Stimulated activated naive CD8-positive, alpha-beta T cell treated with anti-CD3 and anti-CD28 coated beads, Interleukin-15, Interleukin-2, amounts not matched to agents 100 ng/mL and 50 ng/mL, for 24 hours (primary cell): Measurements from ENCODE around the gene CDK19.

Source experiments
- H3K27ac Mint-ChIP-seq: one replicate; pipeline ENCODE4 v1.8.0; 2021; ENCODE audit warnings: mild to moderate bottlenecking, mixed read lengths
- H3K27me3 Mint-ChIP-seq: one replicate; pipeline ENCODE4 v1.8.0; 2021; ENCODE audit warnings: mixed read lengths
- H3K36me3 Mint-ChIP-seq: one replicate; pipeline ENCODE4 v1.8.0; 2021; ENCODE audit warnings: low read depth, mixed read lengths
- H3K4me1 Mint-ChIP-seq: one replicate; pipeline ENCODE4 v1.8.0; 2021; ENCODE audit warnings: low read depth, mixed read lengths
- H3K4me3 Mint-ChIP-seq: one replicate; pipeline ENCODE4 v1.8.0; 2021; ENCODE audit warnings: mild to moderate bottlenecking, mixed read lengths
- H3K9me3 Mint-ChIP-seq: one replicate; pipeline ENCODE4 v1.8.0; 2021; ENCODE audit warnings: mixed read lengths

CDK19 gene

DNA sequence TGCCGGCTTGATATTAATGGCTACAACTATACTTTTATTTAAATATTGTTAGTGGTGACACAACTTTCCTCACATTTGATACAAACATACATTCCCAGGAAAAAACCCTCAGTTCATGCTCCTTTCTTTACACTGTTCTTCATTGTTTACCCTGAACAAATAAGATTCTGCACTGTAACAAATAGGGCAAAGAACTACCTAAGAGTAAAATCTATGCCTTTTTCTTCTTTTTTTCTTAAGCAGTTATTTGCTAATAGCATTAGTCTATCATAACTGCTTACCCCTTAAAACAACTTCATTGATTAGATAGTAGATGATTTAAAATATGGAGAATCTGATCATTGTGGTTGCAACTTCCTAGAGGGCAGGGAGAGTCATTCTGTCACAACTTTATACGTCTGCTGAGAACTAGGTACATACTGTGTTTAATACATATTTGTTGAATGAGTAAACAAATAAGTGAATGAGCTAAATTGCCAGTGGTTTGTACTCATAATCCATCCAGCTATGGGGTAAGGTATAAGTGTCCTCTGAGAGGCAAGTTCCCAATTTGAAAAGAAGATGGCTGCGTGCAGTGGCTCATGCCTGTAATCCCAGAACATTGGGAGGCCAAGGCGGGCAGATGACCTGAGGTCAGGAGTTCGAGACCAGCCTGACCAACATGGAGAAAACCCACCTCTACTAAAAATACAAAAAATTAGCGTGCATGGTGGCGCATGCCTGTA is 161.0 kb downstream of the CDK19 start:
- Mint-ChIP-seq H3K36me3 (no peaks in the 10 kb centered on the region), H3K27ac (no peak overlapping the region), H3K4me3 (no peak overlapping the region), H3K4me1 (no peaks in the 10 kb centered on the region), H3K27me3 (no peaks in the 10 kb centered on the region), H3K9me3 (no peaks in the 10 kb centered on the region)

DNA sequence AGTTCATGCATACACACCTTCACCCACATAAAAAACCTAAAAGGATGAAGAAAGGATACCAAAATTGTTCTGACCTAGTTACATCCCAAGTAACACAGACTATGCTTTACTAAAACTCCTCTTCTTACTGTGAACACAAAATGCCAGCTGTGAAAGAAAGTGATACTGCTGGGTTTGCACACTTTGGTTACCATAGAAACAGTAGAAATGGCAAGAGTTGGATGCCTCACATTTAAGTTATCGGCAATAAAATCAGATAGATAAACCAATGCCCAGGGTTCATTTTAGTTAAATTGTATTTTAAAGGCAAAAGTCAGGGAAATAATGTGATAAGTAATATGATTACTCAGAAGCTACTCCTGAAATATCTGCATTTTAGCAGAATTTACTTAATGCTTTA is 161.9 kb downstream of the CDK19 start:
- Mint-ChIP-seq H3K27me3 (no peaks in the 10 kb centered on the region), H3K4me1 (no peaks in the 10 kb centered on the region), H3K4me3 (no peak overlapping the region), H3K36me3 (no peaks in the 10 kb centered on the region), H3K27ac (no peak overlapping the region), H3K9me3 (no peaks in the 10 kb centered on the region)

GRCh38 chr6:110652520-110652919 is 162.7 kb downstream of the CDK19 start:
- Mint-ChIP-seq H3K4me3 (no peak overlapping the region), H3K4me1 (no peaks in the 10 kb centered on the region), H3K36me3 (no peaks in the 10 kb centered on the region), H3K27ac (no peak overlapping the region), H3K27me3 (no peaks in the 10 kb centered on the region), H3K9me3 (no peaks in the 10 kb centered on the region)

DNA sequence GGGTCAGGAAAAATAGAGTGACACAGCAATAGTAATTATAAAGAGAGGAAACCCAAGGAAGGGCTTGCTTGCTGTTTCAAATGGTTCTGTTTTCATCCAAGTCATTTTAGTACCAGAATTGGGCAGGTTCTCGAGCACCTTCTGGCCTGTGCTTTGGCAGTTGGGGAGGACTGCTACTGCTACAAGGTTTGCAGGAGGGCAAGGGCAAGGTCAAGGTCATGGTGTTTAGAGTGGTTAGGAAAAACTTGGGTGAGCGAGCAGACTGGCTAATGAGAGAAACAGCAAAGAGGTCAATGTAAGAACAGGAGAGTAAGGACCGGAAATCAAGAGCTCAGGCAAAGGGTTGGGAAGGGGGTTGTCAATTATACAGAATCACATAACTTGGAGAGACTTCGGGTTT is 164.5 kb downstream of the CDK19 start:
- no peaks in the 10 kb centered on the region for H3K27me3 Mint-ChIP-seq
- H3K4me3 Mint-ChIP-seq = no peak overlapping the region
- H3K27ac Mint-ChIP-seq = no peak overlapping the region
- H3K4me1 Mint-ChIP-seq = no peaks in the 10 kb centered on the region
- peaks cover 6% of the 10 kb centered on the region for H3K36me3 Mint-ChIP-seq
- no peaks in the 10 kb centered on the region for H3K9me3 Mint-ChIP-seq

- Mint-ChIP-seq H3K4me1 (no peaks in the 10 kb centered on the region), H3K9me3 (no peaks in the 10 kb centered on the region), H3K27ac (no peak overlapping the region), H3K27me3 (no peaks in the 10 kb centered on the region), H3K4me3 (no peak overlapping the region), H3K36me3 (peaks cover 13% of the 10 kb centered on the region)
These were observed 165.6 kb downstream of the CDK19 start for GRCh38 chr6:110649704-110650103.

DNA sequence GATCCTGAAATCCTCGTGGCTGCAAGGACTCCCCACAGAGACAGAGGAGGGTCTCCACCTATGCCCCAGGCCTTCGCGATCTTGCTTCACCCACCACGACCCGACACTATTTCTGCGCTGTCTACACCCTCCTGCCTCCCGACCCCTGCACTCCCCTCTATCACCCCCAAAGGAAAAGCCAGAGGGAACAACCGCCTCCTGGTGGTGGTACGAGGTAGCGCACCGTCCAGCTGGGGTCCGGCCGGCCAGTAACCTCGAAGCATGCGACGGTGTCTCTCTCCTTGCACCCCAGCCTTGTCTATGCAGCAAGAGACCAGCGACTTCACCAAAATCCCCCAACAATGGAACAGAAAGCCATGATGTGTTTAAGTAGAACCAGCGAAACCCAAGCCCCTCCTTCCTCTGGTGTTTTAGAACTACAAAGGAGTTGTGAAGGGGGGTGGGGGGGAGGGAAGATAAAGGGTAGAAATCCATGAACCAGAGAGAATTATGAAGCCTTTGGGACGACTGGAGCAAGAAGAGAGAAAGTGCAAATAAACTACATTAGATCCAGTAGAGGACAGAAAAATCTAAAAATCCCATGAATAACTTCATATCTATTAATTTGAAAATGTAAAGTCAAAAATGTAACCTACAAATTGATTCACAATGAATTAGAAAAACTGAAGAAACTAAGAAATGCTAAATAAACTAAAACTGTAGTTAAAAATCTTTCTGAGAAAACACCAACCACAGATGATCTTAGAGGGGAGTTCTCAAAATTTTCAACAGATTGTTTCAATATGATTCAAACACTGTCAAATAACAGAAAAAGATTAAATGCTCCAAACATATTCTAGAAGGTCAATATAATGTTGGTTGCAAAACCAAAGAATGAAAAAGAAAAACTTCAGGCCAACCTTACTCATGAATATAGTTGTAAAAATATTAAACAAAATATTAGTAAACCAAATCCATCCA is 168.0 kb downstream of the CDK19 start:
- Mint-ChIP-seq H3K27me3 (no peaks in the 10 kb centered on the region), H3K36me3 (peaks cover 13% of the 10 kb centered on the region), H3K4me1 (no peaks in the 10 kb centered on the region), H3K4me3 (no peak overlapping the region), H3K9me3 (no peaks in the 10 kb centered on the region), H3K27ac (no peak overlapping the region)

- no peaks in the 10 kb centered on the region for H3K27me3 Mint-ChIP-seq
- H3K27ac Mint-ChIP-seq = no peak overlapping the region
- peaks cover 16% of the 10 kb centered on the region for H3K36me3 Mint-ChIP-seq
- no peaks in the 10 kb centered on the region for H3K4me1 Mint-ChIP-seq
- no peak overlapping the region for H3K4me3 Mint-ChIP-seq
- H3K9me3 Mint-ChIP-seq = no peaks in the 10 kb centered on the region
These were observed 168.9 kb downstream of the CDK19 start for GRCh38 chr6:110646419-110646698.

- H3K27ac Mint-ChIP-seq = no peak overlapping the region
These were observed 169.4 kb downstream of the CDK19 start for GRCh38 chr6:110645685-110646418.

GRCh38 chr6:110643175-110643574 is 172.1 kb downstream of the CDK19 start:
- Mint-ChIP-seq H3K36me3 (peaks cover 21% of the 10 kb centered on the region), H3K4me1 (no peaks in the 10 kb centered on the region), H3K27me3 (no peaks in the 10 kb centered on the region)

More at GRCh38 chr6:110645685-110646418, 169.4 kb downstream of the CDK19 start:
- Mint-ChIP-seq H3K27me3 (no peaks in the 10 kb centered on the region), H3K4me3 (no peak overlapping the region), H3K9me3 (no peaks in the 10 kb centered on the region), H3K36me3 (peaks cover 20% of the 10 kb centered on the region), H3K4me1 (no peaks in the 10 kb centered on the region)

DNA sequence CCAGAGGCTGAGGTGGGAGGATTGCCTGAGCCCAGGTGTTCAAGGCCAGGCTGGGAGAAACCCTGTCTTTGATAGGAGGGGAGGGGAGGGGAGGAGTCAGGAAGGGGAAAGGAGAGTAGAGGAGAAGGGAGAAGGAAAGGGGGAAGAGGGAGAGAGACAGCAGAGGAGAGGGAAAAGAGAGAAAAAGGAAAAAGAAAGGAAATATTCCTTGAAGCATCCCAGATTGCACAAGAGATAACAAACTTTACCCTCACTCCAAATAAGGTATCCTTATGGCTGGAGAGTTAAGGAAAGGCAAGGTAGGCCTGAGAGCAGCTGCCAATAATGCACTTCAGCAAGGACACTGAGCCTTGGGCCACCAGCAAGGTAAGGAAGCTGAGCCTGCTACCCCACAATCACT is 172.6 kb downstream of the CDK19 start:
- no peak overlapping the region for H3K4me3 Mint-ChIP-seq
- no peak overlapping the region for H3K27ac Mint-ChIP-seq
- H3K9me3 Mint-ChIP-seq = no peaks in the 10 kb centered on the region
- H3K36me3 Mint-ChIP-seq = peaks cover 21% of the 10 kb centered on the region
- H3K27me3 Mint-ChIP-seq = no peaks in the 10 kb centered on the region
- no peaks in the 10 kb centered on the region for H3K4me1 Mint-ChIP-seq

More at GRCh38 chr6:110643175-110643574, 172.1 kb downstream of the CDK19 start:
- H3K27ac Mint-ChIP-seq = no peak overlapping the region
- H3K4me3 Mint-ChIP-seq = no peak overlapping the region
- no peaks in the 10 kb centered on the region for H3K9me3 Mint-ChIP-seq

DNA sequence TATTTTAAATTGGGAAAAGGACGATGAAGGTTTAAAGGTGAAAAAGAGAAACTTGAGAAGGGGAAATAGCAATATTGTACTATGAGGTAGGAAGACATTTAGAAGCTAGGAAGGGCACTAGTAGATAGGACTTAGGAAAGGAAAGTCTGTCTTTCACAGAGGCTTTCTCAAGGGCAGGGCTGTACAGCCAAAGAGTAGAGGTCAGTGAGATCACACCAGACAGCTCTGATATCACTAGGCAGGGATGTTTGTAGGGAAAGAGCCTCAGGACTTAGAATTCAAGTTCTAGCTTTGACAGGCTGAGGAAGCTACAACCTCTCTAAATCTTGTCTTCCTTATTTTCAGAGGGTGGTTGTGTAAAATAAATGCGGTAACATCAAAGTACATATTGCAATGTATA is 178.5 kb downstream of the CDK19 start:
- peaks cover 7% of the 10 kb centered on the region for H3K36me3 Mint-ChIP-seq
- no peaks in the 10 kb centered on the region for H3K27me3 Mint-ChIP-seq
- no peaks in the 10 kb centered on the region for H3K9me3 Mint-ChIP-seq
- no peak overlapping the region for H3K27ac Mint-ChIP-seq
- H3K4me3 Mint-ChIP-seq = no peak overlapping the region
- no peaks in the 10 kb centered on the region for H3K4me1 Mint-ChIP-seq

GRCh38 chr6:110635096-110635495 is 180.2 kb downstream of the CDK19 start:
- H3K36me3 Mint-ChIP-seq = no peaks in the 10 kb centered on the region
- H3K9me3 Mint-ChIP-seq = no peaks in the 10 kb centered on the region
- H3K27ac Mint-ChIP-seq = no peak overlapping the region
- H3K27me3 Mint-ChIP-seq = no peaks in the 10 kb centered on the region
- no peaks in the 10 kb centered on the region for H3K4me1 Mint-ChIP-seq
- no peak overlapping the region for H3K4me3 Mint-ChIP-seq

DNA sequence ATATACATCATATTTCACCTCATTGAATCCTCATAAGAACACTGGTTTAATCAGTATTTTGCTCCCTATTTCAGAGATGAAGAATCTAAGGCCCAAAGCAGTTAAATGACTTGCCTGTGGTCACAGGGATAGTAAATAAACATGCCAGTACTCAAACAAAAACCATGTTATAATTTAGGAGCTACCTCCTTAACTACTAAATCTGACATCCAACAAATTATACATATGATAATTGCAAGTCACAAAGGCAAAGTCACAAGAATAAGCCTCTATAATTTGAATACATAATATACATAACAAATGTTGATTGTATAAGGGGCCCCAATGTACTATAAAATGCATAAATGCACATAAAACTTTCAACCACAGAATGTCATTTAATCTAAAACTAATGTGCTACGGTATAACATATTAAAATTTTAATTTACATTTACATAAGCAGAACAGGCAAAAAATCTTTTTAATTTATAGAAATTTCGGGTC is 181.5 kb downstream of the CDK19 start:
- Mint-ChIP-seq H3K27ac (no peak overlapping the region), H3K27me3 (no peaks in the 10 kb centered on the region), H3K36me3 (no peaks in the 10 kb centered on the region), H3K4me1 (no peaks in the 10 kb centered on the region), H3K9me3 (no peaks in the 10 kb centered on the region), H3K4me3 (no peak overlapping the region)

- no peaks in the 10 kb centered on the region for H3K27me3 Mint-ChIP-seq
- no peaks in the 10 kb centered on the region for H3K4me1 Mint-ChIP-seq
- H3K4me3 Mint-ChIP-seq = no peak overlapping the region
- peaks cover 4% of the 10 kb centered on the region for H3K36me3 Mint-ChIP-seq
- H3K27ac Mint-ChIP-seq = no peak overlapping the region
- no peaks in the 10 kb centered on the region for H3K9me3 Mint-ChIP-seq
These were observed 186.1 kb downstream of the CDK19 start for GRCh38 chr6:110629153-110629552.

DNA sequence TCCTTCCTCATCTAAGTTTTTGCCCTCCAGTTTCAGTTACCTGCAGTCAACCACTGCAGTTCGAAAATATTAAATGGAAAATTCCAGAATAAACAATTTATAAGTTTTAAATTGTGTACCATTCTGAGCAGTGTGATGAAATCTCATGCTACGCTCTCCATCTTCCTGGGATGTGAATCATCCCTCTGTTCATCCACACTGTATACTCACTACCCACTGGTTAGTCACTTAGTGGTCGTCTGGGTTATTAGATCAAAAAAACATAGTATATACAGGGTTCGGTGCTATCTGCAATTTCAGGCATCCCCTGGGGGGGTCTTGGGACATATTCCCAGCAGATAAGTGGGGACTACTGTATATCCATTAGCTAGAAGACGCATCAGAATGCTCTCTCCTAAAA is 186.9 kb downstream of the CDK19 start:
- no peaks in the 10 kb centered on the region for H3K9me3 Mint-ChIP-seq
- peaks cover 4% of the 10 kb centered on the region for H3K36me3 Mint-ChIP-seq
- no peaks in the 10 kb centered on the region for H3K27me3 Mint-ChIP-seq

More for the DNA sequence above, 186.9 kb downstream of the CDK19 start:
- no peaks in the 10 kb centered on the region for H3K4me1 Mint-ChIP-seq
- no peak overlapping the region for H3K4me3 Mint-ChIP-seq
- H3K27ac Mint-ChIP-seq = no peak overlapping the region
